HepG2 (cell line): ENCODE results near the gene MAN1A1. TPM values are rescaled to one million over a fixed set of nuclear protein-coding genes. Genes with fewer than 3 reads are reported as not detected.

Experiments
- ARID3A ChIP-seq: IDR thresholded peaks from 2 replicates; pipeline ENCODE4 v1.6.1; 2012; ENCODE audit warnings: low read depth, low read length, improper control_type of control experiment
- ATF4 ChIP-seq, 2 experiments: fragments of 450-650 bp in 1 of 2; sonication (generic) in 1 of 2; formaldehyde crosslinking; IDR thresholded peaks; 2 replicates each; pipeline versions ENCODE4 v1.5.0 to v1.8.0; 2020 to 2022; ENCODE audit warnings: mild to moderate bottlenecking in 1 of 2, missing genetic modification reagents in 1 of 2
- CHD2 ChIP-seq: IDR thresholded peaks from 2 replicates; pipeline ENCODE4 v1.6.1; 2011; ENCODE audit warnings: low read depth, low read length, improper control_type of control experiment
- CREM ChIP-seq, 2 experiments: sonication (generic) in 1 of 2; formaldehyde crosslinking in 1 of 2; IDR thresholded peaks; 2 replicates each; pipeline versions ENCODE4 v1.4.0 to v1.6.1; 2016 to 2020; ENCODE audit warnings: antibody characterized with exemption in 1 of 2, mild to moderate bottlenecking in 1 of 2, missing genetic modification reagents in 1 of 2
- FOXC1 ChIP-seq: sonication (generic); formaldehyde crosslinking; IDR thresholded peaks from 2 replicates; pipeline ENCODE4 v1.8.0; 2022; ENCODE audit warnings: mild to moderate bottlenecking, missing genetic modification reagents, borderline replicate concordance
- GRHL1 ChIP-seq: sonication (generic); formaldehyde crosslinking; conservative IDR thresholded peaks from 2 replicates; pipeline ENCODE4 v1.8.0; 2022; ENCODE audit warnings: missing genetic modification reagents
- KLF15 ChIP-seq: sonication (generic); formaldehyde crosslinking; IDR thresholded peaks from 2 replicates; pipeline ENCODE4 v1.8.1; 2023; ENCODE audit warnings: borderline replicate concordance, mild to moderate bottlenecking, inconsistent platforms, missing genetic modification reagents, mixed read lengths
- MED13 ChIP-seq: sonication (generic); formaldehyde crosslinking; IDR thresholded peaks from 2 replicates; pipeline ENCODE4 v1.5.0; 2020; ENCODE audit warnings: missing genetic modification reagents
- MED8 ChIP-seq: sonication (generic); formaldehyde crosslinking; IDR thresholded peaks from 2 replicates; pipeline ENCODE4 v1.8.1; 2023; ENCODE audit warnings: mild to moderate bottlenecking, missing genetic modification reagents; ENCODE audit not compliant: insufficient replicate concordance
- MLXIP ChIP-seq: sonication (generic); formaldehyde crosslinking; IDR thresholded peaks from 2 replicates; pipeline ENCODE4 v1.9.0; 2021; ENCODE audit warnings: missing genetic modification reagents, borderline replicate concordance
- RARA ChIP-seq: IDR thresholded peaks from 2 replicates; pipeline ENCODE4 v1.6.1; 2016; ENCODE audit warnings: missing genetic modification reagents, missing compliant biosample characterization
- SP4 ChIP-seq: sonication (generic); formaldehyde crosslinking; IDR thresholded peaks from 2 replicates; pipeline ENCODE4 v1.8.1; 2023; ENCODE audit warnings: mild to moderate bottlenecking, missing genetic modification reagents
- ZBTB49 ChIP-seq: sonication (generic); formaldehyde crosslinking; IDR thresholded peaks from 2 replicates; pipeline ENCODE4 v1.4.0; 2020; ENCODE audit warnings: missing genetic modification reagents, borderline replicate concordance
- ZFP82 ChIP-seq: sonication (generic); formaldehyde crosslinking; IDR thresholded peaks from 2 replicates; pipeline ENCODE4 v1.5.1; 2020; ENCODE audit warnings: mild to moderate bottlenecking, missing genetic modification reagents, borderline replicate concordance
- ZMYM2 ChIP-seq: sonication (generic); formaldehyde crosslinking; IDR thresholded peaks from 2 replicates; pipeline ENCODE4 v1.8.0; 2022; ENCODE audit warnings: mild to moderate bottlenecking, missing genetic modification reagents
- ZNF660 ChIP-seq: sonication (generic); formaldehyde crosslinking; IDR thresholded peaks from 2 replicates; pipeline ENCODE4 v1.5.1; 2020; ENCODE audit warnings: mild to moderate bottlenecking, low read depth, missing genetic modification reagents, borderline replicate concordance
- ZNF678 ChIP-seq: sonication (generic); formaldehyde crosslinking; IDR thresholded peaks from 2 replicates; pipeline ENCODE4 v1.4.0; 2020; ENCODE audit warnings: mild to moderate bottlenecking, missing genetic modification reagents
- ZNF720 ChIP-seq: sonication (generic); formaldehyde crosslinking; IDR thresholded peaks from 2 replicates; pipeline ENCODE4 v1.4.0; 2020; ENCODE audit warnings: missing genetic modification reagents
- ZSCAN20 ChIP-seq: sonication (generic); formaldehyde crosslinking; IDR thresholded peaks from 2 replicates; pipeline ENCODE4 v1.4.0; 2020; ENCODE audit warnings: missing genetic modification reagents, mild to moderate bottlenecking, borderline replicate concordance
- polyA plus RNA-seq, 8 experiments: library from polyadenylated mRNA; depleted of rRNA in 3 of 8; stranded (reverse) in 7 of 8; unstranded in 1 of 8; fragments of >200 nt; fragmentation: Illumina TruSeq in 4 of 8; extraction: Trizol in 4 of 8; gene quantifications; 2 replicates each; pipeline versions ENCODE4 v1.2.1 to v1.2.3, GENCODE V29; 2011 to 2016; ENCODE audit warnings: low read depth in 4 of 8, missing spikeins in 1 of 8, mixed read lengths in 1 of 8; ENCODE audit not compliant: insufficient read depth in 1 of 8
- total RNA-seq, 5 experiments: library from RNA; depleted of rRNA; stranded (reverse); fragments of >200 nt; fragmentation: Illumina TruSeq; extraction: Trizol; gene quantifications; 2 replicates each; pipeline ENCODE4 v1.2.3, GENCODE V29; 2016; ENCODE audit warnings: low read depth in 1 of 5

MAN1A1 gene
- total and polyA plus RNA-seq, 2 of the 13 experiments (the other 11 are each of a cell fraction or from before 2014, with no cell fraction given) = 156 to 236 TPM

- no peak for TF ChIP-seq GRHL1 (CRISPR knock-in tag)
- no peak for TF ChIP-seq CHD2
- no peak for TF ChIP-seq MLXIP (CRISPR knock-in tag)
- TF ChIP-seq MED13 = no peak
- TF ChIP-seq MED8 (CRISPR knock-in tag) = no peak
- TF ChIP-seq FOXC1 (CRISPR knock-in tag) = no peak
- TF ChIP-seq ZFP82 (CRISPR knock-in tag) = no peak
- TF ChIP-seq RARA (CRISPR knock-in tag) = peak; percentile 34; the same call in 1 of the 2 replicates
- TF ChIP-seq ATF4 (CRISPR knock-in tag; IDR thresholded peaks at IDR 0.05) = no peak
- TF ChIP-seq CREM (IDR thresholded peaks at IDR 0.05) = no peak
- TF ChIP-seq CREM (CRISPR knock-in tag; IDR thresholded peaks at IDR 0.05) = no peak
- TF ChIP-seq ZMYM2 = no peak
- TF ChIP-seq ZSCAN20 (CRISPR knock-in tag) = no peak
- no peak for TF ChIP-seq ZBTB49
- no peak for TF ChIP-seq ZNF660 (CRISPR knock-in tag)
- no peak for TF ChIP-seq ZNF678 (CRISPR knock-in tag)
- TF ChIP-seq SP4 (CRISPR knock-in tag) = no peak
- peak; percentile 81; the same call in 1 of the 2 replicates for TF ChIP-seq ARID3A
- TF ChIP-seq KLF15 = no peak
- no peak for TF ChIP-seq ZNF720 (CRISPR knock-in tag)
Measured at GRCh38 chr6:119215309-119215708, 134.3 kb downstream of the MAN1A1 start (continued).
